Astrocyte of the spinal cord (primary cell): Measurements from ENCODE around the gene CDH19.

Experiments
- DNase-seq: peaks from one replicate; pipeline ENCODE4 v3.0.0; 2011; ENCODE audit warnings: low read depth, low spot score
- H3K4me3 ChIP-seq: 2 replicates; pipeline ENCODE4 v1.5.1; 2011; ENCODE audit warnings: low read depth, mild to moderate bottlenecking, low read length, moderate library complexity
- CTCF ChIP-seq: IDR thresholded peaks from 2 replicates; pipeline ENCODE4 v1.5.1; 2012; ENCODE audit warnings: low read depth, mild to moderate bottlenecking, low read length, inconsistent platforms
- in situ Hi-C: cut with HindIII; loops from 2 replicates; pipeline ENCODE4 v1.10.0; 2017; ENCODE audit warnings: low sequenced_read_pairs

The CDH19 gene

GRCh38 chr18:66603941-66604627 lies at the start of gene CDH19:
Gene CDH19, minus strand, starts transcription at chr18:66604090. Its CDS starts 31,886 bp downstream, at chr18:66572204.
- DNase-seq = no peak
- no peak for TF ChIP-seq CTCF
- in situ Hi-C loops = no loop called here
- no peak within 1 kb of the TSS for H3K4me3 ChIP-seq

- H3K4me3 ChIP-seq = no peak overlapping the region
- in situ Hi-C loops = no loop called here
- no peak for DNase-seq
- TF ChIP-seq CTCF = no peak
Observed at GRCh38 chr18:66647671-66648070, 43.8 kb upstream of the CDH19 start.

GRCh38 chr18:66646609-66647008 lies 42.7 kb upstream of the CDH19 start:
- in situ Hi-C loops = no loop called here
- peak; percentile 48 for DNase-seq
- no peak overlapping the region for H3K4me3 ChIP-seq
- no peak for TF ChIP-seq CTCF

- no peak for TF ChIP-seq CTCF
- in situ Hi-C loops = no loop called here
- no peak for DNase-seq
Observed at GRCh38 chr18:66645983-66646382, 42.1 kb upstream of the CDH19 start.

GRCh38 chr18:66641056-66641455 lies 37.2 kb upstream of the CDH19 start:
- TF ChIP-seq CTCF = no peak
- no peak overlapping the region for H3K4me3 ChIP-seq
- in situ Hi-C loops = no loop called here
- DNase-seq = no peak

More at GRCh38 chr18:66645983-66646382, 42.1 kb upstream of the CDH19 start:
- no peak overlapping the region for H3K4me3 ChIP-seq

- H3K4me3 ChIP-seq = no peak overlapping the region
- no peak for DNase-seq
- in situ Hi-C loops = no loop called here
- no peak for TF ChIP-seq CTCF
Observed at GRCh38 chr18:66640431-66640830, 36.5 kb upstream of the CDH19 start.
